H1 (cell line): ENCODE results near the gene CFAP97. TPM values are rescaled to one million over a fixed set of nuclear protein-coding genes. Genes with fewer than 3 reads are reported as not detected.

Experiments
- CTCF ChIA-PET: fragments of 300-600 bp; sonication (Branson Sonifier 250); formaldehyde crosslinking; loops from one replicate; lab custom pipeline; 2021; ENCODE audit not compliant: partially characterized antibody; lab: Charles Lee
- POLR2A ChIA-PET: fragments of 300-600 bp; sonication (Branson Sonifier 250); formaldehyde crosslinking; loops from one replicate; lab custom pipeline; 2021; ENCODE audit warnings: inconsistent platforms; ENCODE audit not compliant: partially characterized antibody; lab: Charles Lee
- DNase-seq, 2 experiments: peaks; one replicate each; pipeline versions ENCODE4 v3.0.0 to v3.0.0-alpha.2; 2010 to 2022; ENCODE audit warnings: low spot score in 2 of 2, low read depth in 1 of 2, mixed read lengths in 1 of 2
- FAIRE-seq: peaks from 2 replicates; lab custom pipeline; 2011; peaks lifted over from hg19 to GRCh38; lab: Jason Lieb, UNC
- H2AFZ ChIP-seq: 2 replicates; pipeline ENCODE4 v1.8.1; 2012; ENCODE audit warnings: low read length, inconsistent platforms
- H2AK5ac ChIP-seq: 2 replicates; pipeline ENCODE4 v1.6.1; 2013; ENCODE audit warnings: low read depth, low read length
- H2BK120ac ChIP-seq: replicated peaks from 2 replicates; pipeline ENCODE3; 2013; ENCODE audit warnings: low read depth, low read length, inconsistent platforms
- H2BK12ac ChIP-seq: 2 replicates; pipeline ENCODE4 v1.6.1; 2013; ENCODE audit warnings: low read depth, low read length
- H2BK15ac ChIP-seq: 2 replicates; pipeline ENCODE4 v1.6.1; 2013; ENCODE audit warnings: low read length
- H2BK20ac ChIP-seq: 2 replicates; pipeline ENCODE4 v1.6.1; 2013; ENCODE audit warnings: low read length
- H2BK5ac ChIP-seq: 2 replicates; pipeline ENCODE4 v1.6.1; 2013; ENCODE audit warnings: low read depth, low read length
- H3K14ac ChIP-seq: 2 replicates; pipeline ENCODE4 v1.6.1; 2013; ENCODE audit warnings: inconsistent platforms; ENCODE audit not compliant: insufficient read length
- H3K18ac ChIP-seq: 2 replicates; pipeline ENCODE4 v1.6.1; 2013; ENCODE audit warnings: low read length; ENCODE audit errors: extremely low read depth
- H3K23ac ChIP-seq: 2 replicates; pipeline ENCODE4 v1.6.1; 2013; ENCODE audit warnings: inconsistent platforms; ENCODE audit not compliant: insufficient read length
- H3K23me2 ChIP-seq: 2 replicates; pipeline ENCODE4 v1.6.1; 2013; ENCODE audit warnings: low read depth, low read length
- H3K27ac ChIP-seq: 2 replicates; pipeline ENCODE4 v1.6.1; 2011; ENCODE audit warnings: low read depth, low read length, inconsistent platforms
- H3K27me3 ChIP-seq, 4 experiments: replicated peaks in 1 of 4; 1 replicate in 1 of 4; 2 replicates in 3 of 4; pipeline versions ENCODE4 v1.6.1 to v1.8.1; 2011 to 2013; ENCODE audit warnings: low read length in 3 of 4, mild to moderate bottlenecking in 3 of 4, inconsistent platforms in 2 of 4, mixed read lengths in 2 of 4, moderate library complexity in 1 of 4; ENCODE audit not compliant: control insufficient read depth in 3 of 4, insufficient read depth in 3 of 4; ENCODE audit errors: extremely low read depth in 1 of 4
- H3K36me3 ChIP-seq, 4 experiments: 2 replicates each; pipeline versions ENCODE4 v1.6.1 to v1.8.1; 2011 to 2013; ENCODE audit warnings: mild to moderate bottlenecking in 4 of 4, low read length in 3 of 4, moderate library complexity in 2 of 4, control low read depth in 1 of 4, inconsistent platforms in 1 of 4; ENCODE audit not compliant: insufficient read depth in 4 of 4, control insufficient read depth in 2 of 4
- H3K4ac ChIP-seq: replicated peaks from 2 replicates; pipeline ENCODE3; 2013; ENCODE audit warnings: low read length, low read depth, mixed read lengths, inconsistent platforms; ENCODE audit not compliant: insufficient read length
- H3K4me1 ChIP-seq, 4 experiments: replicated peaks in 1 of 4; 1 replicate in 1 of 4; 2 replicates in 3 of 4; pipeline versions ENCODE4 v1.6.1 to v1.8.1; 2011 to 2013; ENCODE audit warnings: low read length in 3 of 4, inconsistent platforms in 2 of 4, mixed read lengths in 1 of 4; ENCODE audit not compliant: insufficient read depth in 4 of 4, control insufficient read depth in 3 of 4
- H3K4me2 ChIP-seq, 2 experiments: 2 replicates each; pipeline versions ENCODE4 v1.6.1 to v1.8.1; 2011 to 2013; ENCODE audit warnings: low read depth in 2 of 2, low read length in 2 of 2, control low read depth in 1 of 2, inconsistent platforms in 1 of 2, mild to moderate bottlenecking in 1 of 2; ENCODE audit not compliant: insufficient read depth in 1 of 2
- H3K4me3 ChIP-seq, 4 experiments: fragments of 200-600, 300-600 bp in 1 of 4; sonication (generic), shearing (Covaris generic), sonication (Bioruptor Twin) in 1 of 4; 2 replicates each; pipeline versions ENCODE4 v1.5.1 to v1.8.1; 2011 to 2016; ENCODE audit warnings: low read length in 4 of 4, low read depth in 3 of 4, control low read depth in 2 of 4, inconsistent platforms in 2 of 4, mild to moderate bottlenecking in 2 of 4, mixed read lengths in 1 of 4, moderate library complexity in 1 of 4; ENCODE audit not compliant: insufficient read depth in 2 of 4; ENCODE audit errors: extremely low read depth in 1 of 4
- H3K56ac ChIP-seq: replicated peaks from 2 replicates; pipeline ENCODE3; 2013; ENCODE audit warnings: low read depth, mild to moderate bottlenecking, mixed read lengths, low read length, inconsistent platforms; ENCODE audit not compliant: insufficient read length
- H3K79me1 ChIP-seq: 2 replicates; pipeline ENCODE4 v1.6.1; 2013; ENCODE audit warnings: low read depth, low read length, control low read depth
- H3K79me2 ChIP-seq, 2 experiments: 2 replicates each; pipeline versions ENCODE4 v1.6.1 to v1.8.1; 2012 to 2013; ENCODE audit warnings: low read length in 2 of 2, mild to moderate bottlenecking in 2 of 2, inconsistent platforms in 1 of 2; ENCODE audit not compliant: insufficient read depth in 2 of 2, control insufficient read depth in 1 of 2
- H3K9ac ChIP-seq, 4 experiments: replicated peaks in 1 of 4; 1 replicate in 1 of 4; 2 replicates in 3 of 4; pipeline versions ENCODE4 v1.6.1 to v1.8.1; 2011 to 2013; ENCODE audit warnings: low read depth in 3 of 4, low read length in 3 of 4, control low read depth in 2 of 4, mild to moderate bottlenecking in 2 of 4, moderate library complexity in 2 of 4, inconsistent platforms in 1 of 4; ENCODE audit errors: extremely low read depth in 1 of 4
- H3K9me3 ChIP-seq, 2 experiments: 2 replicates each; pipeline versions ENCODE4 v1.6.1 to v1.8.1; 2012 to 2013; ENCODE audit warnings: mild to moderate bottlenecking in 2 of 2, moderate library complexity in 2 of 2, control low read depth in 1 of 2, inconsistent platforms in 1 of 2, low read depth in 1 of 2, low read length in 1 of 2, mixed read lengths in 1 of 2; ENCODE audit not compliant: insufficient read depth in 2 of 2
- H4K20me1 ChIP-seq, 2 experiments: replicated peaks in 1 of 2; 2 replicates each; pipeline versions ENCODE3 to v1.8.1; 2011 to 2013; ENCODE audit warnings: inconsistent platforms in 2 of 2, low read length in 2 of 2, mild to moderate bottlenecking in 1 of 2; ENCODE audit not compliant: insufficient read depth in 2 of 2, control insufficient read depth in 1 of 2
- H4K5ac ChIP-seq: 2 replicates; pipeline ENCODE4 v1.6.1; 2013; ENCODE audit warnings: low read length, low read depth, mixed read lengths, inconsistent platforms; ENCODE audit not compliant: insufficient read length
- H4K8ac ChIP-seq: 2 replicates; pipeline ENCODE4 v1.8.0; 2013; ENCODE audit warnings: mild to moderate bottlenecking, moderate library complexity, low read length, inconsistent platforms; ENCODE audit not compliant: insufficient read depth; ENCODE audit errors: extremely low read depth
- H4K91ac ChIP-seq: replicated peaks from 2 replicates; pipeline ENCODE3; 2013; ENCODE audit warnings: low read length, mixed read lengths, inconsistent platforms; ENCODE audit not compliant: insufficient read length
- BCL11A ChIP-seq, 2 experiments: IDR thresholded peaks; one replicate each; pipeline ENCODE4 v1.6.1; 2011; ENCODE audit warnings: low read depth in 2 of 2, low read length in 2 of 2, mild to moderate bottlenecking in 2 of 2
- CBX5 ChIP-seq: fragments of 300-800, 300-1000 bp; sonication (generic); IDR thresholded peaks from 2 replicates; pipeline ENCODE4 v1.7.1; 2016; ENCODE audit warnings: antibody characterized with exemption, low read length, low read depth
- CBX8 ChIP-seq: fragments of 300-800, 300-1000 bp; sonication (generic); IDR thresholded peaks from 2 replicates; pipeline ENCODE4 v1.7.1; 2016; ENCODE audit warnings: low read depth, low read length, borderline replicate concordance
- CREB1 ChIP-seq: IDR thresholded peaks from 2 replicates; pipeline ENCODE4 v1.6.1; 2012; ENCODE audit warnings: inconsistent platforms
- EP300 ChIP-seq, 2 experiments: IDR thresholded peaks; 1 replicate in 1 of 2; 2 replicates in 1 of 2; pipeline ENCODE4 v1.6.1; 2011 to 2012; ENCODE audit warnings: low read depth in 2 of 2, low read length in 2 of 2, mild to moderate bottlenecking in 2 of 2, borderline replicate concordance in 1 of 2, inconsistent platforms in 1 of 2, moderate library complexity in 1 of 2
- EZH2 ChIP-seq: fragments of 200-600 bp; sonication (generic); IDR thresholded peaks from 2 replicates; pipeline ENCODE4 v1.7.1; 2012; ENCODE audit warnings: low read depth, mild to moderate bottlenecking, moderate library complexity, low read length, inconsistent platforms; ENCODE audit not compliant: severe bottlenecking
- HDAC6 ChIP-seq: IDR thresholded peaks from one replicate; pipeline ENCODE4 v1.7.1; 2012; ENCODE audit warnings: low read depth, mild to moderate bottlenecking, inconsistent platforms, low read length, moderate library complexity
- JUND ChIP-seq: IDR thresholded peaks from 2 replicates; pipeline ENCODE4 v1.6.1; 2011; ENCODE audit warnings: mild to moderate bottlenecking, improper control_type of control experiment, low read length
- MAFK ChIP-seq: IDR thresholded peaks from 2 replicates; pipeline ENCODE4 v1.6.1; 2012; ENCODE audit warnings: low read depth, mild to moderate bottlenecking, improper control_type of control experiment, low read length
- PHF8 ChIP-seq: fragments of 200-600 bp; sonication (generic); conservative IDR thresholded peaks from 2 replicates; pipeline ENCODE4 v1.7.1; 2012; ENCODE audit warnings: low read depth, mild to moderate bottlenecking, inconsistent platforms, low read length, moderate library complexity
- RFX5 ChIP-seq: IDR thresholded peaks from 2 replicates; pipeline ENCODE4 v1.6.1; 2011; ENCODE audit warnings: low read depth, low read length, improper control_type of control experiment, borderline replicate concordance
- SUZ12 ChIP-seq: fragments of 200-600 bp; sonication (generic); IDR thresholded peaks from 2 replicates; pipeline ENCODE4 v1.6.1; 2012; ENCODE audit warnings: mild to moderate bottlenecking, inconsistent platforms, low read length, moderate library complexity, mixed read lengths
- TAF7 ChIP-seq: optimal IDR thresholded peaks from 2 replicates; pipeline ENCODE3; 2011; ENCODE audit warnings: low read depth, mild to moderate bottlenecking, inconsistent platforms, low read length, moderate library complexity, borderline replicate concordance
- TBP ChIP-seq: IDR thresholded peaks from 2 replicates; pipeline ENCODE4 v1.6.1; 2011; ENCODE audit warnings: low read depth, low read length, improper control_type of control experiment
- WGBS, 2 experiments: shearing (Covaris generic) in 1 of 2; methylation state at CpG; one replicate each; pipeline versions ENCODE4 v1.1.6 to v1.1.7; 2013 to 2015; ENCODE audit warnings: low lambda C conversion rate in 2 of 2, mixed read lengths in 2 of 2, inconsistent platforms in 1 of 2, low coverage in 1 of 2, missing lambda C conversion rate in 1 of 2; ENCODE audit not compliant: insufficient replicate concordance in 2 of 2, insufficient coverage in 1 of 2, insufficient read length in 1 of 2; ENCODE audit errors: extremely low coverage in 1 of 2, missing lambda C conversion rate in 1 of 2; 5-methylcytosine and 5-hydroxymethylcytosine counted together
- polyA plus RNA-seq, 7 experiments: library from polyadenylated mRNA; depleted of rRNA in 3 of 7; stranded (reverse) in 5 of 7; unstranded in 2 of 7; fragments of >200 nt in 5 of 7; fragments of 200-250 nt in 2 of 7; gene quantifications; 1 replicate in 5 of 7; 2 replicates in 1 of 7; 4 replicates in 1 of 7; pipeline versions ENCODE4 v1.2.1 to v1.2.3, GENCODE V29; 2011 to 2013; ENCODE audit warnings: missing spikeins in 2 of 7, mixed read lengths in 2 of 7
- total RNA-seq: library from RNA; stranded (reverse); fragmentation: NEBNext Ultra II Directional; extraction: Animal tissue kit (Norgen Biotek cat#: 25700); gene quantifications from 2 replicates; pipeline ENCODE4 v1.2.1, GENCODE V29; 2021

Gene CFAP97
- total and polyA plus RNA-seq, 2 of the 8 experiments (the other 6 are each of a cell fraction or from before 2014, with no cell fraction given), result 9.2 to 40.4 TPM

DNA sequence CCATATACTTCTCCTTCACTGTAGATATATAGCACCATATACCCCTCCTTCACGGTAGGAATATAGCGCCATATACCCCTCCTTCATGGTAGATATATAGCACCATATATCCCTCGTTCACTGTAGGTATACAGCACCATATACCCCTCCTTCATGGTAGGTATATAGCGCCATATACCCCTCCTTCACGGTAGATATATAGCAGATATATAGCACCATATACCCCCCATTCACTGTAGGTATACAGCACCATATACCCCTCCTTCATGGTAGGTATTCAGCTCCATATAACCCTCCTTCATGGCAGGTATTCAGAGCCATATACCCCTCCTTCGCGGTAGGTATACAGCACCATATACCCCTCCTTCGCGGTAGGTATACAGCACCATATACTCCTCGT is 18.1 kb upstream of the CFAP97 start:
- Histone ChIP-seq H3K4me2 (no peak overlapping the region), H4K20me1 (peaks cover 2 to 7% of the 10 kb centered on the region in 2 experiments), H3K4ac (no peak overlapping the region), H3K4me1 (peaks cover 0 to 5% (median 3%) of the 10 kb centered on the region in 4 experiments; a peak in 4 of 7 replicates), H3K4me3 (no peak overlapping the region), H4K91ac (no peak overlapping the region), H2AFZ (no peak overlapping the region), H2BK20ac (no peak overlapping the region), H2BK12ac (no peak overlapping the region), H4K5ac (no peak overlapping the region), H3K23ac (no peak overlapping the region), H2BK120ac (no peak overlapping the region), H3K14ac (no peak overlapping the region), H4K8ac (no peak overlapping the region), H2AK5ac (no peak overlapping the region), H2BK5ac (no peak overlapping the region), H3K56ac (no peak overlapping the region), H3K79me2 (peaks cover 3 to 45% of the 10 kb centered on the region in 2 experiments; a peak in 3 of 4 replicates), H3K9ac (no peak overlapping the region), H3K23me2 (no peaks in the 10 kb centered on the region), H3K36me3 (no peaks in the 10 kb centered on the region), H3K27ac (no peak overlapping the region), H2BK15ac (no peak overlapping the region), H3K27me3 (no peaks in the 10 kb centered on the region), H3K79me1 (peaks cover 2% of the 10 kb centered on the region), H3K9me3 (no peaks in the 10 kb centered on the region), H3K18ac (no peak overlapping the region)
- no peak for FAIRE-seq
- ChIA-PET CTCF (interaction anchor here (0.7 kb wide), 1 partner anchor 9 kb away, joined by 3 read pairs; no protein-coding TSS in a partner anchor), POLR2A (no interaction called here)
- no peak for DNase-seq
- WGBS, 2 experiments, result 78% methylated on average over 10 of the region's 10 CpGs; no CpG with 5 or more reads in 1 of the 2 experiments
- no peak for TF ChIP-seq CBX8
- no peak for TF ChIP-seq SUZ12
- no peak for TF ChIP-seq TBP
- no peak for TF ChIP-seq TAF7
- no peak for TF ChIP-seq MAFK
- TF ChIP-seq EZH2, result no peak
- no peak for TF ChIP-seq EP300 (IDR thresholded peaks at IDR 0.05; ENCODE audit: borderline replicate concordance in 1 of 2, low read depth in 2 of 2, low read length in 2 of 2)
- TF ChIP-seq JUND, result no peak
- no peak for TF ChIP-seq HDAC6
- TF ChIP-seq BCL11A (IDR thresholded peaks at IDR 0.05; ENCODE audit: low read depth in 2 of 2, low read length in 2 of 2), result no peak
- no peak for TF ChIP-seq CBX5
- no peak for TF ChIP-seq RFX5
- no peak for TF ChIP-seq CREB1
- TF ChIP-seq PHF8, result no peak
